NB4 (cell line): ENCODE results near the gene RCAN2.

Experiments
- MYC ChIP-seq: IDR thresholded peaks from 2 replicates; pipeline ENCODE4 v1.6.1; 2011; ENCODE audit warnings: low read depth, low read length
- POLR2A ChIP-seq: IDR thresholded peaks from 2 replicates; pipeline ENCODE4 v1.6.1; 2011; ENCODE audit warnings: mild to moderate bottlenecking; ENCODE audit not compliant: insufficient read length; ENCODE audit errors: extremely low read depth
- TF ChIP-seq, protein P1 (sequence below): IDR thresholded peaks from one replicate; pipeline ENCODE4 v1.5.1; 2012; ENCODE audit warnings: low read depth, low read length
- TF ChIP-seq, protein P2 (sequence below): IDR thresholded peaks from 2 replicates; pipeline ENCODE4 v1.6.1; 2011; ENCODE audit warnings: low read depth, low read length

DNA sequence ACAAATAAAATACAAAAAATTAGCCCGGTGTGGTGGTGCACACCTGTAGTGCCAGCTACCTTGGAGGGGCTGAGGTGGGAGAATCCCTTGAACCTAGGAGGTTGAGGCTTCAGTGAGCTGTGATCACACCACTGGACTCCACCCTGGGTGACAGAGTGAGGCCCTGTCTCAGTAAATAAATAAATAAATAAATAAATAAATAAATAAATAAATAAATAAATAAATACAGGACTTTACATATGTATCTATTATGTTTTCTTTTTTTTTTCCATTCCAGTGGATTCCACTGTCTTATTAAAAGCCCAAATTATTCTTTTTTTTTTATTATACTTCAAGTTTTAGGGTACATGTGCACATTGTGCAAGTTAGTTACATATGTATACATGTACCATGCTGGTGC, 279.3 kb downstream of the RCAN2 start:
- TF ChIP-seq, protein P1, sequence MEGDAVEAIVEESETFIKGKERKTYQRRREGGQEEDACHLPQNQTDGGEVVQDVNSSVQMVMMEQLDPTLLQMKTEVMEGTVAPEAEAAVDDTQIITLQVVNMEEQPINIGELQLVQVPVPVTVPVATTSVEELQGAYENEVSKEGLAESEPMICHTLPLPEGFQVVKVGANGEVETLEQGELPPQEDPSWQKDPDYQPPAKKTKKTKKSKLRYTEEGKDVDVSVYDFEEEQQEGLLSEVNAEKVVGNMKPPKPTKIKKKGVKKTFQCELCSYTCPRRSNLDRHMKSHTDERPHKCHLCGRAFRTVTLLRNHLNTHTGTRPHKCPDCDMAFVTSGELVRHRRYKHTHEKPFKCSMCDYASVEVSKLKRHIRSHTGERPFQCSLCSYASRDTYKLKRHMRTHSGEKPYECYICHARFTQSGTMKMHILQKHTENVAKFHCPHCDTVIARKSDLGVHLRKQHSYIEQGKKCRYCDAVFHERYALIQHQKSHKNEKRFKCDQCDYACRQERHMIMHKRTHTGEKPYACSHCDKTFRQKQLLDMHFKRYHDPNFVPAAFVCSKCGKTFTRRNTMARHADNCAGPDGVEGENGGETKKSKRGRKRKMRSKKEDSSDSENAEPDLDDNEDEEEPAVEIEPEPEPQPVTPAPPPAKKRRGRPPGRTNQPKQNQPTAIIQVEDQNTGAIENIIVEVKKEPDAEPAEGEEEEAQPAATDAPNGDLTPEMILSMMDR, result no peak
- no peak for TF ChIP-seq POLR2A
- TF ChIP-seq, protein P2, sequence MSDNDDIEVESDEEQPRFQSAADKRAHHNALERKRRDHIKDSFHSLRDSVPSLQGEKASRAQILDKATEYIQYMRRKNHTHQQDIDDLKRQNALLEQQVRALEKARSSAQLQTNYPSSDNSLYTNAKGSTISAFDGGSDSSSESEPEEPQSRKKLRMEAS, result no peak
- no peak for TF ChIP-seq MYC
